ENCODE results near the gene TAS2R38.

GRCh38 chr7:142017451-142017850 is 43.9 kb upstream of the TAS2R38 start:
- no peak for TF ChIP-seq POLR2A (IDR thresholded peaks at IDR 0.05)
- TF ChIP-seq CTCF (IDR thresholded peaks at IDR 0.05 in 4 of 5, conservative IDR thresholded peaks at IDR 0.05 in 1 of 5), result no peak

All from gastrocnemius medialis (tissue), 4 donors.